ACC112 (cell line): ENCODE measurements around the gene DCTN2.
A peak's percentile ranks its signal among the peaks of the same experiment; 100 is the strongest.

Experiments used
- H2AFZ ChIP-seq: fragments of 200-600 bp; sonication (generic); one replicate; pipeline ENCODE4 v1.6.0; 2017; ENCODE audit warnings: antibody characterized with exemption, low read length; ENCODE audit not compliant: unreplicated experiment
- H3K27ac ChIP-seq: fragments of 200-600 bp; sonication (generic); 2 replicates; pipeline ENCODE4 v1.5.1; 2014; ENCODE audit warnings: low read depth, mild to moderate bottlenecking, antibody characterized with exemption, low read length, moderate library complexity
- H3K27me3 ChIP-seq: fragments of 200-600 bp; sonication (generic); 2 replicates; pipeline ENCODE4 v1.6.1; 2014; ENCODE audit warnings: mild to moderate bottlenecking, antibody characterized with exemption, low read length, moderate library complexity, mixed read lengths; ENCODE audit not compliant: insufficient read depth
- H3K36me3 ChIP-seq: fragments of 200-600 bp; sonication (generic); 2 replicates; pipeline ENCODE4 v1.6.1; 2016; ENCODE audit warnings: mild to moderate bottlenecking, antibody characterized with exemption, low read length, moderate library complexity, mixed read lengths; ENCODE audit not compliant: insufficient read depth
- H3K4me1 ChIP-seq: fragments of 200-600 bp; sonication (generic); one replicate; pipeline ENCODE4 v1.6.1; 2016; ENCODE audit warnings: low read length, mixed read lengths; ENCODE audit not compliant: insufficient read depth, unreplicated experiment, control insufficient read depth
- H3K4me3 ChIP-seq: fragments of 200-600 bp; sonication (generic); 2 replicates; pipeline ENCODE4 v1.5.1; 2014; ENCODE audit warnings: mild to moderate bottlenecking, low read depth, low read length
- H3K79me2 ChIP-seq: fragments of 200-600 bp; sonication (generic); one replicate; pipeline ENCODE4 v1.6.0; 2016; ENCODE audit warnings: low read length; ENCODE audit not compliant: control insufficient read depth, unreplicated experiment, insufficient read depth

DCTN2 gene

GRCh38 chr12:57527184-57527583, 19.8 kb downstream of the DCTN2 start:
- H3K79me2 ChIP-seq = peaks cover 41% of the 10 kb centered on the region
- H2AFZ ChIP-seq = no peak overlapping the region
- H3K27ac ChIP-seq = no peak overlapping the region

GRCh38 chr12:57526477-57527126, 20.4 kb downstream of the DCTN2 start:
- no peak overlapping the region for H3K27ac ChIP-seq
- H2AFZ ChIP-seq = no peak overlapping the region
- no peak overlapping the region for H3K4me3 ChIP-seq
- no peaks in the 10 kb centered on the region for H3K27me3 ChIP-seq
- peaks cover 24% of the 10 kb centered on the region for H3K4me1 ChIP-seq
- peaks cover 41% of the 10 kb centered on the region for H3K79me2 ChIP-seq
- peaks cover 6% of the 10 kb centered on the region for H3K36me3 ChIP-seq

More at GRCh38 chr12:57527184-57527583, 19.8 kb downstream of the DCTN2 start:
- Histone ChIP-seq H3K4me3 (no peak overlapping the region), H3K4me1 (peaks cover 18% of the 10 kb centered on the region), H3K36me3 (peaks cover 6% of the 10 kb centered on the region), H3K27me3 (no peaks in the 10 kb centered on the region)

- peaks cover 41% of the 10 kb centered on the region for H3K79me2 ChIP-seq
- peaks cover 6% of the 10 kb centered on the region for H3K36me3 ChIP-seq
- no peak overlapping the region for H3K4me3 ChIP-seq
- H3K4me1 ChIP-seq = peaks cover 32% of the 10 kb centered on the region
- H2AFZ ChIP-seq = no peak overlapping the region
- no peaks in the 10 kb centered on the region for H3K27me3 ChIP-seq
- H3K27ac ChIP-seq = no peak overlapping the region
Observed at GRCh38 chr12:57525615-57526383, 21.2 kb downstream of the DCTN2 start.

GRCh38 chr12:57524814-57525614, 22.0 kb downstream of the DCTN2 start:
- H3K79me2 ChIP-seq = peaks cover 39% of the 10 kb centered on the region
- H3K4me1 ChIP-seq = peaks cover 32% of the 10 kb centered on the region
- H3K27ac ChIP-seq = no peak overlapping the region
- peak overlapping the region; percentile 78 for H3K4me3 ChIP-seq
- peaks cover 5% of the 10 kb centered on the region for H3K36me3 ChIP-seq
- H3K27me3 ChIP-seq = no peaks in the 10 kb centered on the region
- H2AFZ ChIP-seq = no peak overlapping the region

GRCh38 chr12:57523706-57524614, 23.0 kb downstream of the DCTN2 start:
- Histone ChIP-seq H3K4me1 (peaks cover 36% of the 10 kb centered on the region), H3K79me2 (peaks cover 50% of the 10 kb centered on the region), H2AFZ (no peak overlapping the region), H3K27me3 (no peaks in the 10 kb centered on the region), H3K27ac (peak overlapping the region; percentile 63), H3K4me3 (peak overlapping the region; percentile 78), H3K36me3 (peaks cover 3% of the 10 kb centered on the region; the same call in 1 of the 2 replicates)

- Histone ChIP-seq H3K79me2 (peaks cover 58% of the 10 kb centered on the region), H3K36me3 (peaks cover 3% of the 10 kb centered on the region; the same call in 1 of the 2 replicates), H3K4me3 (peak overlapping the region; percentile 78), H2AFZ (no peak overlapping the region), H3K4me1 (peaks cover 44% of the 10 kb centered on the region), H3K27me3 (no peaks in the 10 kb centered on the region), H3K27ac (peak overlapping the region; percentile 63)
Observed at GRCh38 chr12:57522887-57523705, 23.9 kb downstream of the DCTN2 start.

GRCh38 chr12:57522011-57522886, 24.7 kb downstream of the DCTN2 start, which contains the start of gene MBD6:
Gene MBD6, plus strand, starts transcription at chr12:57522824. Its CDS starts 1,480 bp downstream, at chr12:57524304.
- H3K27ac ChIP-seq = peak within 1 kb of the TSS; percentile 95
- H3K79me2 ChIP-seq = peaks cover 66% of the 10 kb centered on the region
- peak within 1 kb of the TSS; percentile 11 for H2AFZ ChIP-seq
- peak within 1 kb of the TSS; percentile 78 for H3K4me3 ChIP-seq
- H3K36me3 ChIP-seq = peaks cover 5% of the 10 kb centered on the region; the same call in 1 of the 2 replicates
- peaks cover 49% of the 10 kb centered on the region for H3K4me1 ChIP-seq
- H3K27me3 ChIP-seq = no peaks in the 10 kb centered on the region

- H3K36me3 ChIP-seq = peaks cover 11% of the 10 kb centered on the region; the same call in 1 of the 2 replicates
- peaks cover 63% of the 10 kb centered on the region for H3K79me2 ChIP-seq
- H3K27me3 ChIP-seq = no peaks in the 10 kb centered on the region
- H3K4me3 ChIP-seq = peak overlapping the region; percentile 66
- peaks cover 53% of the 10 kb centered on the region for H3K4me1 ChIP-seq
- peak overlapping the region; percentile 11 for H2AFZ ChIP-seq
- peak overlapping the region; percentile 95 for H3K27ac ChIP-seq
Observed at GRCh38 chr12:57521525-57522010, 25.4 kb downstream of the DCTN2 start.
